OCI-LY1 (cell line): Measurements from ENCODE around the gene NKIRAS2.

Experiments used
- H2AFZ ChIP-seq: fragments of 200-600 bp; sonication (generic), shearing (Covaris generic); 2 replicates; pipeline ENCODE4 v1.6.0; 2014; ENCODE audit warnings: antibody characterized with exemption, mild to moderate bottlenecking, low read length
- H3F3A ChIP-seq: fragments of 200-600 bp; sonication (generic), shearing (Covaris generic); 2 replicates; pipeline ENCODE4 v1.6.0; 2014; ENCODE audit warnings: mild to moderate bottlenecking, antibody characterized with exemption, low read length, moderate library complexity; ENCODE audit not compliant: insufficient read depth
- H3K27ac ChIP-seq: fragments of 200-600 bp; sonication (generic); 2 replicates; pipeline ENCODE4 v1.5.1; 2014; ENCODE audit warnings: low read length, mixed run types, mild to moderate bottlenecking, low read depth; ENCODE audit not compliant: poor library complexity, severe bottlenecking
- H3K27me3 ChIP-seq: fragments of 200-600 bp; sonication (generic); 2 replicates; pipeline ENCODE4 v1.6.0; 2014; ENCODE audit warnings: antibody characterized with exemption, mild to moderate bottlenecking, low read length, moderate library complexity; ENCODE audit not compliant: insufficient read depth
- H3K36me3 ChIP-seq: fragments of 200-600 bp; sonication (generic); 2 replicates; pipeline ENCODE4 v1.6.1; 2014; ENCODE audit warnings: mild to moderate bottlenecking, antibody characterized with exemption, low read length, moderate library complexity, mixed read lengths; ENCODE audit not compliant: insufficient read depth
- H3K4me1 ChIP-seq: fragments of 200-600 bp; sonication (generic); 2 replicates; pipeline ENCODE4 v1.5.1; 2014; ENCODE audit warnings: mild to moderate bottlenecking, low read length, moderate library complexity; ENCODE audit not compliant: insufficient read depth, severe bottlenecking
- H3K4me2 ChIP-seq: fragments of 200-600 bp; sonication (generic), shearing (Covaris generic); 2 replicates; pipeline ENCODE4 v1.6.1; 2014; ENCODE audit warnings: low read length
- H3K4me3 ChIP-seq: fragments of 200-600 bp; sonication (generic); 2 replicates; pipeline ENCODE4 v1.5.1; 2014; ENCODE audit warnings: low read length, low read depth, mild to moderate bottlenecking, mixed read lengths; ENCODE audit not compliant: poor library complexity, severe bottlenecking
- H3K79me2 ChIP-seq: fragments of 200-600 bp; shearing (Covaris generic); 2 replicates; pipeline ENCODE4 v1.6.1; 2016; ENCODE audit warnings: mixed run types, low read length, mixed read lengths; ENCODE audit not compliant: insufficient read depth
- H3K9ac ChIP-seq: fragments of 200-600 bp; sonication (generic), shearing (Covaris generic); 2 replicates; pipeline ENCODE4 v1.6.1; 2014; ENCODE audit warnings: mild to moderate bottlenecking, low read length, mixed read lengths
- H3K9me2 ChIP-seq: fragments of 200-600 bp; sonication (generic), shearing (Covaris generic); 2 replicates; pipeline ENCODE4 v1.6.1; 2014; ENCODE audit warnings: low read depth, mild to moderate bottlenecking, low read length, mixed read lengths
- H3K9me3 ChIP-seq: fragments of 200-600 bp; shearing (Covaris generic); 2 replicates; pipeline ENCODE4 v1.6.1; 2014; ENCODE audit warnings: low read length, mixed read lengths
- H4K20me1 ChIP-seq: fragments of 200-600 bp; sonication (generic), shearing (Covaris generic); 2 replicates; pipeline ENCODE4 v1.6.0; 2016; ENCODE audit warnings: mild to moderate bottlenecking, low read length; ENCODE audit not compliant: insufficient read depth
- CTCF ChIP-seq: fragments of 200-600 bp; sonication (generic), shearing (Covaris generic); IDR thresholded peaks from 2 replicates; pipeline ENCODE4 v1.5.1; 2017; ENCODE audit warnings: mild to moderate bottlenecking, antibody characterized with exemption, low read length, moderate library complexity, mixed read lengths
- EZH2 ChIP-seq: fragments of 200-600 bp; sonication (generic), shearing (Covaris generic); IDR thresholded peaks from 2 replicates; pipeline ENCODE4 v1.8.0; 2017; ENCODE audit warnings: borderline replicate concordance, mixed run types, mild to moderate bottlenecking, antibody characterized with exemption, low read length, moderate library complexity, mixed read lengths

The NKIRAS2 gene

GRCh38 chr17:42055027-42055426 is 35.1 kb downstream of the NKIRAS2 start:
- no peaks in the 10 kb centered on the region; the same call in 1 of the 2 replicates for H3K36me3 ChIP-seq
- H3K27ac ChIP-seq = no peak overlapping the region
- no peaks in the 10 kb centered on the region for H4K20me1 ChIP-seq
- H3K9ac ChIP-seq = no peak overlapping the region
- H3K4me1 ChIP-seq = peaks cover 2% of the 10 kb centered on the region
- no peaks in the 10 kb centered on the region for H3F3A ChIP-seq
- TF ChIP-seq EZH2 (no peak), CTCF (no peak)
- peaks cover 27% of the 10 kb centered on the region for H3K27me3 ChIP-seq
- no peak overlapping the region for H3K4me3 ChIP-seq
- H3K9me3 ChIP-seq = no peaks in the 10 kb centered on the region
- no peaks in the 10 kb centered on the region for H3K9me2 ChIP-seq
- H2AFZ ChIP-seq = no peak overlapping the region
- no peak overlapping the region for H3K4me2 ChIP-seq
- H3K79me2 ChIP-seq = no peaks in the 10 kb centered on the region

GRCh38 chr17:42055496-42055895 is 35.6 kb downstream of the NKIRAS2 start:
- H3K27me3 ChIP-seq = peaks cover 27% of the 10 kb centered on the region
- no peak overlapping the region for H3K27ac ChIP-seq
- TF ChIP-seq CTCF (no peak), EZH2 (no peak)
- no peaks in the 10 kb centered on the region for H3K79me2 ChIP-seq
- H3F3A ChIP-seq = no peaks in the 10 kb centered on the region
- H2AFZ ChIP-seq = no peak overlapping the region
- no peak overlapping the region for H3K4me2 ChIP-seq
- no peaks in the 10 kb centered on the region for H3K9me3 ChIP-seq
- no peaks in the 10 kb centered on the region for H3K4me1 ChIP-seq
- no peak overlapping the region for H3K9ac ChIP-seq
- no peaks in the 10 kb centered on the region; the same call in 1 of the 2 replicates for H3K36me3 ChIP-seq
- H4K20me1 ChIP-seq = no peaks in the 10 kb centered on the region
- no peak overlapping the region for H3K4me3 ChIP-seq
- no peaks in the 10 kb centered on the region for H3K9me2 ChIP-seq

GRCh38 chr17:42056635-42057034 is 36.7 kb downstream of the NKIRAS2 start:
- H3K4me3 ChIP-seq = no peak overlapping the region
- H3K4me2 ChIP-seq = no peak overlapping the region
- peaks cover 22% of the 10 kb centered on the region for H3K27me3 ChIP-seq
- TF ChIP-seq EZH2 = no peak
- no peak for TF ChIP-seq CTCF
- no peak overlapping the region for H3K27ac ChIP-seq
- H3K9ac ChIP-seq = no peak overlapping the region
- no peak overlapping the region for H2AFZ ChIP-seq
- H3K9me2 ChIP-seq = no peaks in the 10 kb centered on the region
- H3K79me2 ChIP-seq = no peaks in the 10 kb centered on the region
- H4K20me1 ChIP-seq = no peaks in the 10 kb centered on the region
- no peaks in the 10 kb centered on the region for H3K4me1 ChIP-seq
- no peaks in the 10 kb centered on the region for H3K9me3 ChIP-seq
- H3K36me3 ChIP-seq = no peaks in the 10 kb centered on the region; the same call in 1 of the 2 replicates
- no peaks in the 10 kb centered on the region for H3F3A ChIP-seq
